GM21576 (cell line): ENCODE data around the gene IQCH.
"Not testable (repeated sequence)": the region's sequence is repeated elsewhere in the genome, so short reads cannot be mapped to it uniquely, and the experiment has no call there.

Experiments used
- ATAC-seq: cut with Tn5 transposase; IDR thresholded peaks from one replicate; pipeline ENCODE4 v1.9.1; 2021; ENCODE audit warnings: mild to moderate bottlenecking, moderate library complexity; ENCODE audit not compliant: unreplicated experiment

The IQCH gene

DNA sequence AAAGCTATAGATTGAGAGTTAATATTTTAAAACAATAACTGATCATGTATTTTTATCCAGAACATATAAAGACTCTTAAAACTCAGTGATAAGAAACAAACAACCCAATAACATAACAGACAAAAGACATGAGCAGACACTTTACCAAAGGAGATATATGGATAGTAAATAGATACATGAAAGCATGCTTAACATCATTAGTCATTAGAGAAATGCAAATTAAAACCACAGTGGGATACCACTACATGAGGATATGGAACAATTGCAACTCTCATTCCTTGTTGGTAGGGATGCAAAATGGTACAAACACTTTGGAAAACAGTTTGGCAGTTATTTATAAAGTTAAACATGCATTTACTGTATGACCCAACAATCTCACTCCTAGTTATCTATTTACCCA lies 95.0 kb downstream of the IQCH start:
- no peak for ATAC-seq

GRCh38 chr15:67350042-67350441 lies 95.5 kb downstream of the IQCH start:
- no peak for ATAC-seq

- no peak for ATAC-seq
These were observed 103.8 kb downstream of the IQCH start for GRCh38 chr15:67358391-67358790.

- ATAC-seq = no peak
These were observed 104.2 kb downstream of the IQCH start for GRCh38 chr15:67358812-67359211.

- ATAC-seq = no peak
These were observed 105.0 kb downstream of the IQCH start for GRCh38 chr15:67359431-67360079.

DNA sequence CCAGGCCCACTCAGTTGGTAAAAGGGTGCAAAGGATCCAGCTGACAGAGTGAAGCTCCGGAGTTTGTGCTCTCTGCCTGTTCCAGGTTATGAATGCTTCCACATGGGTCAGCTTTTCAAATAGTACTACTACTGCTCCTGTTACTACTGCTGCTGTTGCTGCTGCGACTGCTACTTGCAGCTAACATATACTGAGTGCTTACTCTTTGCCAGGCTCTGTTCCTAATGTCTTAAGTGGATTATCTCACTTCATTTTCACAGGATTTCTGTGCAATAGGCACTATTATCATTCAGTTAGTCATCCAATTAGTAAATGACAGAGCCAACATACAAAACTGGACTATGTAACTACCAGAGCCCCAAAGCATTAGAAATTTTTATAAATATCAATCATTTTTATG lies 106.5 kb downstream of the IQCH start:
- ATAC-seq = no peak

DNA sequence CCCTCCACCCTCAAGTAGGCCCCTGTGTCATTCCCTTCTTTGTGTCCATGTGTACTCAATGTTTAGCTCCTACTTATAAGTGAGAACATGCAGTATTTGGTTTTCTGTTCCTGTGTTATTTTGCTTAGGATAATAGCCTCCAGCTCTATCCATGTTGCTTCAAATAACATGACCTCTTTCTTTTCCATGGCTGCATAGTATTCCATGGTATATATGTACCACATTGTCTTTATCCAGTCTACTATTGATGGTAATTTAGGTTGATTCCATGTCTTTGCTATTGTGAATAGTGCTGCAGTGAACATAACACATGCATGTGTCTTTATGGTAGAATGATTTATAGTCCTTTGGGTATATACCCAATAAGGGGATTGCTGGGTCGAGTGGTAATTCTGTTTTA lies 109.1 kb downstream of the IQCH start:
- not testable (repeated sequence) for ATAC-seq

GRCh38 chr15:67365994-67366393 lies 111.4 kb downstream of the IQCH start:
- no peak for ATAC-seq

- no peak for ATAC-seq
These were observed 112.3 kb downstream of the IQCH start for GRCh38 chr15:67366904-67367303.

DNA sequence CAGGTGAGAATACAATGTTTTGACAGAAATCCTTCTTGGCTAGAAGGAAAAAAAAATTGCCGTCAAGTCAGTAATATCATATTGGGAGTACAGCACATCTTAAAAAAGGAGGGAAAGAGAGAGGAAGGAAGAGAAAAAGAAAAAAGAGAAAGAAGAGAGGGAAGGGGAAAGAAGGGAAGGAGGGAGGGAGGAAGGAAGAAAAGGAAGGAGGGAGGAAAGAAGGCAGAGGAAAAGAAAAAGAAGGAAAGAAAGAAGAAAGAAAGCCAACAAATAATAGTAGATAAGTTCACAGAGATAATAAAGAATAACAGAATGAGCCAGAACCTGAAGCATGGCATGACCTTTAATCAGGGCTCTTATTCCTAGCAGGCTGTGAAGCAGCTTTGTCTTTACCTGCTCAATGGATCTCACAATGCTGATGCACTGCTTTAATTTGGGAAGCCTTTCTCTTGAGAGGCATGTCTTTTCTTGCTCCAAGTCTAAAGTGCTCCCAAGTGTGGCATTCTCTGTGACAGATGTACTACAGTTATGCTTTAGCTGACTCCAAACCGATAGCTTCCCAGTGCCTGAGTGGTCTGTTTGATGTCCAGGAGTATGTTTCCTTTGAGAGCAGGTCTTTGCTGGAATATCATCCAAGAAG lies 114.9 kb downstream of the IQCH start:
- ATAC-seq = no peak

DNA sequence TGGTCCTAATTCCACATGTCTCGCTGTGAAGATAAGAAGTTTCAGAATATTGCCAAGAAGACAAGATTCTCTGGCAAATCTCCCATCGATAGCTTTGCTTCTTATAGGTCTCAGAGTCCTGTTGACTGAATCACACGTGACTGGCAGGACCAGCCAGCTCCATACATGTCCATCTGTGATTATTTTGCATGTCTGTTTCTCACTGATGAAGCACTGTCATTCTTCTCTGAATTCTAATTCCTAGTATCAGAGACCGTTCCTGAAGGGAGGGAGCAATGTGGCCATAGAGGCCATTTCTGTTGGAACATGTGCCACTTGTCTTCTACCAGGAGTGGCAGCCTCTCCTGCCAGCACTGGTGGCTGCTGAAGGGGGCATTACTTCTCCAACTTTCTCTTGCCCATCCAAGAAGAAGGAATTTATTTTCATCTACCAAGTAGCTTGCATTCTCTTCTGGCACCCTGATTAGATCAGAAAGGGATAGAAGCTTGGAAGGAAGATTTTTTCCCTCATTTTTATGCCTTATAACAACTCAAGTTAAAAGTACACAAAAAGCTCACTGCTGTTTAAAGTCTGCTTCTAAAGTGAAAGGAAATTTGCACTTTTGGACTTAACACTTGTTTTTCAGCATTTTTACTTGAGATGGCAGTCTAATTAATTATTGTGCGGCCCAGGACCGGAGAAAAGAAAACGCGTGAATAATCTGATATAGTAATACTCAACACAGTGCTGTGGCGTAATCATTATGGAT lies 115.8 kb downstream of the IQCH start:
- ATAC-seq = no peak

DNA sequence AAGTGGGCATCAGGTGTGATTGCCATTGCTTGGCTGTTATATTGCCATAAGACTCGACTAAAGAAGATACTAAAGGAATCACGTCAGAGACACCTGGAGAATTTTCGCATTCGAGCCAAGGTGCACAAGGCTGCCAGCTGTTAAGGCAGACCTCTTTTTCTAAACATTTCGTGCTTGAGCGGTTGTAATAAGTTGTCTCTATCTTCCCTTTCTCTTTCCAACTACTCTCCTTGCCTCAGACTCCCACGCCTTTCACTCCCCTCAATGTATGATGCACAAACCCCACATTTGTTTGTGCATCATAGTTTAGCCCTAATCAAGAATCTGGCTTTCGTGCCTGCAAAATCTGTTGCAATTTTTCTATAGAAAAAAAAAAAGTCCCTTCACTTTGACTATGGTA lies 118.0 kb downstream of the IQCH start:
- ATAC-seq = no peak

- ATAC-seq = no peak
These were observed 118.5 kb downstream of the IQCH start for GRCh38 chr15:67372986-67373675.

GRCh38 chr15:67373971-67374370 lies 119.4 kb downstream of the IQCH start:
- ATAC-seq = no peak

DNA sequence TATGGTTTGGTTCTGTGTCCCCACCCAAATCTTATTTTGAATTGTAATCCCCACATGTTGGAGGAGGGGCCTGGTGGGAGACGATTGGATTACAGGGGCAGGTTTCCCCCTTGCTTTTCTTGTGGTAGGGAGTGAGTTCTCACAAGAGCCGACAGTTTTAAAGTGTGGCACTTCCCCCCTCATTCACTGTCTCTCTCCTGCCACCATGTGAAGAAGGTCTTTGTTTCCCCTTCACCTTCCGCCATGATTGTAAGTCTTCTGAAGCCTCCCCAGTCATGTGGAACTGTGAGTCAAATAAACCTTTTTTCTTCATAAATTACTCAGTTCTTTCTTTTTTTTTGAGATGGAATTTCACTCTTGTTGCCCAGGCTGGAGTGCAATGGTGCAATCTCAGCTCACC lies 124.9 kb downstream of the IQCH start:
- ATAC-seq = no peak

- no peak for ATAC-seq
These were observed 126.3 kb downstream of the IQCH start for GRCh38 chr15:67380921-67381320.

- no peak for ATAC-seq
These were observed 126.9 kb downstream of the IQCH start for GRCh38 chr15:67381416-67382045.

- no peak for ATAC-seq
These were observed 128.1 kb downstream of the IQCH start for GRCh38 chr15:67382723-67383122.

DNA sequence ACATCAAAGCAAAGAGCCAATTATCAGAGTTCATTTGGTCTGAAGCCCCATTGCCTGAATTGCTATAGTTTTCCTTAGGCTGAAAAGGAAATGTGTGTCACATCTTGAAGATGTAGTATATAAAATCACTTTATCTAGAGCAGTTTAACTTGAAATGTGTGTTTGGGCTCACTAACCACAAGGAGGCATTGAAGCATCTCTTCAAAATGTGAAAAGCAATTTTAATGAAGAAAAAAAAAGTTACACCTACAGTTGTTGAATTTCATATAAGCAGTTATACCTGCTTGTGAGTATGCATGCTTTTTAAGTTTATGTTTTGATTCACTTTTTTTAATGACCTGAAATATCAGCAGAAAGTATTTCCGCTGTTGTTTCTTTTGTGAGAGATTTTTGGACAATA lies 129.3 kb downstream of the IQCH start:
- ATAC-seq = no peak

DNA sequence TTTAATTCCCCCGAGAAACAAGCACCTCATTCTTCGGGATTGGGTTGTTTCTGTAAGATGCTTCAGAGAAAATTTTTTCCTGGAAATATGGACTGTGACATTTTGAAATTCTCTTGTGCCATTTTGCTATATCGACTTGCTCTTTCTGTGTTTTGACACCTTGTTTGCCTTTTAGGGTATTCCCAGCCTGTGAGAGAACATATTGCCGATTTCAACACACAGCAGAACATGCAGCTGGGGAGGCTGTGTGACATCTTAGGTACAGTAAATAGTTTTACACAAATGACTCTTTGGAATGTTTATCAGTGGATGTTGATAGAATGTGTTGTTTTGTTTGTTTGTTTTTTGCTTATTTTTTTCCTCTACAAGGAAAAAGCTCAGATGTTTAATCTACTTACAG lies 130.2 kb downstream of the IQCH start:
- no peak for ATAC-seq

DNA sequence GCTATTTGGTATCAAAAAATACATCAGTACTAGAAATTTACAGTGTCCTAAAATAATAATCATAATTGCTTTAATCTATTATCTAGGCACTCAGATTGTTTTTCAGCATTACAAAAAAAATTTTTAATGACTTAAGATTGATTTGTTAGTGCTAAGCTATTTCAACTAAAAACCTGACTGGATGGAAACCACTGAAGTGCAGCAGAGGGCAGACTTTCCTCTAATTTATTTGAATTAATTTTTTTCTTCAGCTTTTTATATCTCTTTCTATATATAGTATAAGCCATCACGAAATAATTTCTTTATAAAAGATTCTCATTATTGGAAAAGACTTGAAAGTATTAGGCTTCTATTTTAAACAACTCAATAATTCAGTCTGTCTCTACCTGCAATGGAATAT lies 131.4 kb downstream of the IQCH start:
- no peak for ATAC-seq
